GM19193 (cell line): ENCODE data around the gene TVP23C.

Source experiments
- POLR2A ChIP-seq: IDR thresholded peaks from 4 replicates; pipeline ENCODE4 v1.6.1; 2011; ENCODE audit not compliant: insufficient read depth, insufficient read length; ENCODE audit errors: extremely low read depth

The TVP23C gene

DNA sequence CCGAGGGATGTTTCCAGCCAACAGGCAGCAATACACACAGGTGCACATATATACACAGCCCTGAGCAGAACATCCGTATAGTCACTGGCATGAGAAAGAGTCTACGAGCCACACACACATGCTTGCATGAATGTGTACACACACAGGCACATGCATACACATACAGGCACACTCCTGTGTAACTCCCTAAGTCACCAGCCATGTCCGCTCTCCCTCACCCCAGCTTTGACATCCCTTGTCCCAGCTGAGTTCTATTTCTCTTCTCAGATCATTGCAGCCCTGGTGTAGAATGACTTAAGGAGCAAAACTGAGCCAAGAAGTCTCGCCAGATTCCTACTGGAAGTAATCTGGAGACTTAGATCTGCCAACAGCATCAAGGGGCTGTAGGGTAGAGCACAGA, 108.9 kb downstream of the TVP23C start:
- TF ChIP-seq POLR2A, result no peak

DNA sequence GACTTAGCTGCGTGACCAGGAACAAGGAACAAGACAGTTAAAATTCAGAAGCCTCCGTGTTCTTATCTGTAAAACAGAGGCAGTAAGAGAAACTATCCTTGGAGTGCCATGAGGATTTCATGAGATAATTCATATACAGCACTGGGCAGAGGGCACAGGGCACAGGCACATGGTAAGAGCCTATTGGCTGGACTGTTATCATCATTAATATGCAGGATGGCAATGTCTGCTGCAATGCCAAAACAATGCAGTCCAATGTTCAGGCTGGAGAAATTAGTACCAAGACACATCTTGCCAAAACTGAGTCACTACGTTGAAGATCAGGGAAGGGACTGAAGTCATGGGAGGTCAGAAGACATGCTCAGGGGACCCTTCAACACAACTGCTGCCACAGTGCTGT, 109.5 kb downstream of the TVP23C start:
- no peak for TF ChIP-seq POLR2A

DNA sequence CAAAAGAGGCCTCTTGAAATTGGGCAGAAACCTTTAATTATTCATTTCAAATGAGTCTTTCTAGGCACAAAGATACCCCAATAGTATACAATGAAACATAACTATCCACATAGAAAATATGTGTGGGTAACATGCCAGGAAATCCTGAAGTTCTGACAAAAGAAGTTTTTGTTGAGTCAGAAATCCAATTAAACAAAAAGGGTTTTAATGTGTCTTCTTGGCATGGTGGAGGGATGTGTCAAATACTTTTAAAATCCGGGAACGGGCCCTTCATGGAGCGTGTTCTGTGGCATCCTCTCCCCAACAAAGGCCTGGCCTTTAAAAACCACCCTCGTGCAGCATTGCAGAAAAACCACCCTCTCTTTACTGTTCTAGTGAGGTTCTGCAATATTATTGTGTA, 110.0 kb downstream of the TVP23C start:
- TF ChIP-seq POLR2A, result no peak

DNA sequence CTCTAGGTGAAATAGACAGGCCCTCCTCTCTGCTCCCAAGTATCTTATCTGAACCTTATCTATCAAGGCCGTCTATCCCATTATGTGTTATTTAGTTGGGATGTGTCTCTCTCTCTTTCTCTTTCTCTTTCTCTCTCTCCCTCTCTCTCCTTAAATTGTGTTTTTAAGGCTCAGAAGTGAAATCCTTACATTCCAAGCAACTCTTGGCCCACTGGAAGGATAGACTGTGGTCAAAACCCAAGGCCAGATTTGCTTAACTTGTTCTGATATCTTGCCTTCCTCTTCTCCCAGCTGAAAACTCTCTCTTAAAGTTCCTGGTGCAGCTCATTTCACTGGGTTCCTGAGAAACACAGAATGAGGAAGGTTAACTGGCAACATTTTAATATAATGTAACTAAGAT, 110.5 kb downstream of the TVP23C start:
- TF ChIP-seq POLR2A, result no peak
